ENCODE results near the gene LMBRD2. TPM values are rescaled to one million over a fixed set of nuclear protein-coding genes. Genes with fewer than 3 reads are reported as not detected.

Gene LMBRD2
- polyA plus RNA-seq, 1 of the 3 experiments (the other 2 are of a cell fraction) = 1.6 TPM

DNA sequence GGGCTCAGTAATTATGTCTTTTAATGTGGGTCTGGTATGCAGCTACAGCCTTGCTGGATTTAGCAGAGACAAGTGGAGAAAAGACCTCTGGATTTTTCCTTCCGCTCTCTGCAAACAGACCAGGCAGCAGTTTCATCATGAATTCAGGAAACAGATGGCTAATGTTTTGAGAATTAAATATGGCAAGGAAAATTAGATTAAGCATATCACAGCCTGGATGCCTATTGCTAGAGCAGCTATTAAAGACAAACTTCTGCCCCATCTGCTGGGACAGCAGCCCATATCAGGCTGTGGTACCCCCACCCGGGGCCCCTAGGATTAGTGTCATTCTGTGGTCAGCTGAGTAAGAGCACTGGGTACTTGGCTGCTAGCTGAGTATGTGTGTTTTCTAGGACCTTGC lies 6.5 kb upstream of the LMBRD2 start:
- ChIA-PET POLR2A (interaction anchor here (1.0 kb wide), 1 partner anchor 83 kb away, joined by 6 read pairs; the partner anchor contains the start of gene NADK2), CTCF (interaction anchor here (1.0 to 2.2 kb wide), 4 partner anchors 20 to 83 kb away, joined by 3 to 10 read pairs (median 6); partner anchors contain the start of gene NADK2)
- H3K4me2 ChIP-seq = peak overlapping the region; percentile 7; the same call in 1 of the 2 replicates
- peaks cover 46 to 63% of the 10 kb centered on the region in 2 experiments for H3K4me1 ChIP-seq (ENCODE audit: control insufficient read depth in 1 of 2, insufficient read depth in 2 of 2, low read depth in 1 of 2, low read length in 1 of 2)
- no peak overlapping the region for H2AFZ ChIP-seq (ENCODE audit: low read depth)
- H3F3A ChIP-seq (replicated peaks; ENCODE audit: insufficient read depth) = no peaks in the 10 kb centered on the region
- H3K9me2 ChIP-seq = no peaks in the 10 kb centered on the region
- H4K20me1 ChIP-seq (ENCODE audit: insufficient read depth) = no peaks in the 10 kb centered on the region
- no peaks in the 10 kb centered on the region for H3K27me3 ChIP-seq (ENCODE audit: insufficient read depth)
- peaks cover 63% of the 10 kb centered on the region for H3K79me2 ChIP-seq (ENCODE audit: insufficient read depth)
- no peak overlapping the region for H3K9ac ChIP-seq
- H3K36me3 ChIP-seq (replicated peaks in 1 of 2; ENCODE audit: control insufficient read depth in 1 of 2, insufficient read depth in 2 of 2, low read length in 1 of 2) = peaks cover 44 to 68% of the 10 kb centered on the region in 2 experiments
- peak overlapping the region; percentile 50 to 99; a peak in 3 of 4 replicates for H3K27ac ChIP-seq (ENCODE audit: low read depth in 2 of 2, low read length in 1 of 2)
- 33% methylated on average over 2 of the region's 2 CpGs for WGBS (ENCODE audit: low lambda C conversion rate)
- peak overlapping the region in 1 of 2 experiments; percentile 1; a peak in 1 of 4 replicates for H3K4me3 ChIP-seq (ENCODE audit: low read depth in 2 of 2, low read length in 1 of 2)
- no peaks in the 10 kb centered on the region for H3K9me3 ChIP-seq
- peak; percentile 76 for DNase-seq
- TF ChIP-seq RAD21 (IDR thresholded peaks at IDR 0.05; ENCODE audit: low read length) = peak; percentile 40; the same call in 1 of the 2 replicates
- peak; percentile 71 for TF ChIP-seq CHD2 (IDR thresholded peaks at IDR 0.05; ENCODE audit: low read length, partially characterized antibody)
- no peak for TF ChIP-seq MEF2A (IDR thresholded peaks at IDR 0.05; ENCODE audit: borderline replicate concordance, low read depth)
- no peak for TF ChIP-seq EZH2phosphoT487 (IDR thresholded peaks at IDR 0.05; ENCODE audit: borderline replicate concordance, low read depth)
- TF ChIP-seq RCOR1 (IDR thresholded peaks at IDR 0.05; ENCODE audit: low read length) = peak; percentile 95
- no peak for TF ChIP-seq NRF1 (IDR thresholded peaks at IDR 0.05; ENCODE audit: low read depth, low read length)
- TF ChIP-seq, protein P1, sequence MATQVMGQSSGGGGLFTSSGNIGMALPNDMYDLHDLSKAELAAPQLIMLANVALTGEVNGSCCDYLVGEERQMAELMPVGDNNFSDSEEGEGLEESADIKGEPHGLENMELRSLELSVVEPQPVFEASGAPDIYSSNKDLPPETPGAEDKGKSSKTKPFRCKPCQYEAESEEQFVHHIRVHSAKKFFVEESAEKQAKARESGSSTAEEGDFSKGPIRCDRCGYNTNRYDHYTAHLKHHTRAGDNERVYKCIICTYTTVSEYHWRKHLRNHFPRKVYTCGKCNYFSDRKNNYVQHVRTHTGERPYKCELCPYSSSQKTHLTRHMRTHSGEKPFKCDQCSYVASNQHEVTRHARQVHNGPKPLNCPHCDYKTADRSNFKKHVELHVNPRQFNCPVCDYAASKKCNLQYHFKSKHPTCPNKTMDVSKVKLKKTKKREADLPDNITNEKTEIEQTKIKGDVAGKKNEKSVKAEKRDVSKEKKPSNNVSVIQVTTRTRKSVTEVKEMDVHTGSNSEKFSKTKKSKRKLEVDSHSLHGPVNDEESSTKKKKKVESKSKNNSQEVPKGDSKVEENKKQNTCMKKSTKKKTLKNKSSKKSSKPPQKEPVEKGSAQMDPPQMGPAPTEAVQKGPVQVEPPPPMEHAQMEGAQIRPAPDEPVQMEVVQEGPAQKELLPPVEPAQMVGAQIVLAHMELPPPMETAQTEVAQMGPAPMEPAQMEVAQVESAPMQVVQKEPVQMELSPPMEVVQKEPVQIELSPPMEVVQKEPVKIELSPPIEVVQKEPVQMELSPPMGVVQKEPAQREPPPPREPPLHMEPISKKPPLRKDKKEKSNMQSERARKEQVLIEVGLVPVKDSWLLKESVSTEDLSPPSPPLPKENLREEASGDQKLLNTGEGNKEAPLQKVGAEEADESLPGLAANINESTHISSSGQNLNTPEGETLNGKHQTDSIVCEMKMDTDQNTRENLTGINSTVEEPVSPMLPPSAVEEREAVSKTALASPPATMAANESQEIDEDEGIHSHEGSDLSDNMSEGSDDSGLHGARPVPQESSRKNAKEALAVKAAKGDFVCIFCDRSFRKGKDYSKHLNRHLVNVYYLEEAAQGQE (IDR thresholded peaks at IDR 0.05; ENCODE audit: low read depth, low read length) = 0 out of 2 replicates have a peak, but pooled peaks have one; percentile 39
- TF ChIP-seq FOSL2 (IDR thresholded peaks at IDR 0.05; ENCODE audit: borderline replicate concordance, low read depth) = no peak
- no peak for TF ChIP-seq ELF1 (IDR thresholded peaks at IDR 0.05)
- peak; percentile 75 for TF ChIP-seq TEAD4 (IDR thresholded peaks at IDR 0.05; ENCODE audit: borderline replicate concordance, insufficient read depth)
- TF ChIP-seq USF1 (IDR thresholded peaks at IDR 0.05; ENCODE audit: borderline replicate concordance, low read depth) = 0 out of 2 replicates have a peak, but pooled peaks have one; percentile 6
- no peak; the same call in 1 of the 2 replicates for TF ChIP-seq SMC3 (IDR thresholded peaks at IDR 0.05; ENCODE audit: low read depth, low read length)
- peak; percentile 77; the same call in 1 of the 2 replicates for TF ChIP-seq FOXJ3 (CRISPR knock-in tag; IDR thresholded peaks at IDR 0.05)
- TF ChIP-seq TAF1 (IDR thresholded peaks at IDR 0.05; ENCODE audit: borderline replicate concordance, low read depth, low read length) = no peak
- TF ChIP-seq IRF3 (IDR thresholded peaks at IDR 0.05; ENCODE audit: low read depth, low read length) = no peak
- no peak; the same call in 1 of the 2 replicates for TF ChIP-seq RFX5 (IDR thresholded peaks at IDR 0.05; ENCODE audit: low read length)
- TF ChIP-seq NFIC (IDR thresholded peaks at IDR 0.05; ENCODE audit: borderline replicate concordance) = 0 out of 2 replicates have a peak, but pooled peaks have one; percentile 20
- peak; percentile 51 to 98; a peak in 3 of 4 replicates for TF ChIP-seq EP300 (IDR thresholded peaks at IDR 0.05; ENCODE audit: borderline replicate concordance in 1 of 2, low read depth in 1 of 2, low read length in 1 of 2)
- TF ChIP-seq YY1 (IDR thresholded peaks at IDR 0.05; ENCODE audit: low read depth) = no peak
- peak; percentile 74 for TF ChIP-seq GATA2 (CRISPR knock-in tag; IDR thresholded peaks at IDR 0.05)
- TF ChIP-seq FOXM1 (IDR thresholded peaks at IDR 0.05; ENCODE audit: low read depth) = peak; percentile 43; the same call in 1 of the 2 replicates
- no peak for TF ChIP-seq CTCF (IDR thresholded peaks at IDR 0.05)
- peak; percentile 22; the same call in 1 of the 2 replicates for TF ChIP-seq JUND (IDR thresholded peaks at IDR 0.05)
- no peak for TF ChIP-seq GABPA (IDR thresholded peaks at IDR 0.05; ENCODE audit: low read depth)
- TF ChIP-seq RXRA (IDR thresholded peaks at IDR 0.05; ENCODE audit: borderline replicate concordance, low read depth) = peak; percentile 23; the same call in 1 of the 2 replicates

Measured in SK-N-SH (cell line).